GM18868 (cell line): ENCODE measurements around the gene CLDN4.
"Not testable (repeated sequence)": the region's sequence is repeated elsewhere in the genome, so short reads cannot be mapped to it uniquely, and the experiment has no call there.

ENCODE experiments used
- ATAC-seq: cut with Tn5 transposase; IDR thresholded peaks from one replicate; pipeline ENCODE4 v1.9.1; 2021; ENCODE audit warnings: mild to moderate bottlenecking, moderate library complexity; ENCODE audit not compliant: unreplicated experiment

The CLDN4 gene, protein sequence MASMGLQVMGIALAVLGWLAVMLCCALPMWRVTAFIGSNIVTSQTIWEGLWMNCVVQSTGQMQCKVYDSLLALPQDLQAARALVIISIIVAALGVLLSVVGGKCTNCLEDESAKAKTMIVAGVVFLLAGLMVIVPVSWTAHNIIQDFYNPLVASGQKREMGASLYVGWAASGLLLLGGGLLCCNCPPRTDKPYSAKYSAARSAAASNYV

DNA sequence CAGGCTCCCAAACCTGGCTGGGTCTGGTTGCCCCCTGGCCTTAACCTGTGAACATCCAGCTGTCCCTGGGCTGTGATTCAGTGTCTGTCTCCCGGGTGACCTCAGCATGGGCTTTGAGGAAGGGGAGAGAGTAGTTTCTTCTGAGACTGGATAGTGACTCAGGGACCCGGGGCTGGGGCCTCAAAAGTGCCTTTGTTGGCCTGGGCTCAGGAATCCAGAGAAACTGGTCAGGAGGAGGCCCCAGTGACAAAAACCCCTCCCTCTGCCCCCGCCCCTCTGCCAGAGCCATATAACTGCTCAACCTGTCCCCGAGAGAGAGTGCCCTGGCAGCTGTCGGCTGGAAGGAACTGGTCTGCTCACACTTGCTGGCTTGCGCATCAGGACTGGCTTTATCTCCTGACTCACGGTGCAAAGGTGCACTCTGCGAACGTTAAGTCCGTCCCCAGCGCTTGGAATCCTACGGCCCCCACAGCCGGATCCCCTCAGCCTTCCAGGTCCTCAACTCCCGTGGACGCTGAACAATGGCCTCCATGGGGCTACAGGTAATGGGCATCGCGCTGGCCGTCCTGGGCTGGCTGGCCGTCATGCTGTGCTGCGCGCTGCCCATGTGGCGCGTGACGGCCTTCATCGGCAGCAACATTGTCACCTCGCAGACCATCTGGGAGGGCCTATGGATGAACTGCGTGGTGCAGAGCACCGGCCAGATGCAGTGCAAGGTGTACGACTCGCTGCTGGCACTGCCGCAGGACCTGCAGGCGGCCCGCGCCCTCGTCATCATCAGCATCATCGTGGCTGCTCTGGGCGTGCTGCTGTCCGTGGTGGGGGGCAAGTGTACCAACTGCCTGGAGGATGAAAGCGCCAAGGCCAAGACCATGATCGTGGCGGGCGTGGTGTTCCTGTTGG is at the start of gene CLDN4:
Gene CLDN4 (plus strand): TSS at position 316 of the 903 bp plus-strand sequence. CDS start 206 bp downstream, at position 522.
- ATAC-seq: no peak

DNA sequence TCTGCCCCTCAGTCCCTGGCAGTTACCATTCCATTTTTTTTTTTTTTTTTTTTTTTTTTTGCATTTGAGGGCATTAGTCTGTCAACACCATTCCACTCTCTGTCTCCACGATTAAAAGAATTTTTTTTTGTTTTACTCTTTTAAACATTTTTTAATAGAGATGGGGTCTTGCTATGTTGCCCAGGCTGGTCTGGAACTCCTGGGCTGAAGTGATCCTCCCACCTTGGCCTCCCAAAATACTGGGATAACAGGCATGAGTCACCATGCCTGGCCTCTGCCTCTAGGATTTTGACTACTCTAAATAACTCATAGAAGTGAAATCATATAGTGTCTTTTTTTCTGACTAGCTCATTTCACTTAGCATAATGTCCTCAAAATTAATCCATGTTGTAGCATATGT is 44.2 kb upstream of the CLDN4 start:
- ATAC-seq: no peak

DNA sequence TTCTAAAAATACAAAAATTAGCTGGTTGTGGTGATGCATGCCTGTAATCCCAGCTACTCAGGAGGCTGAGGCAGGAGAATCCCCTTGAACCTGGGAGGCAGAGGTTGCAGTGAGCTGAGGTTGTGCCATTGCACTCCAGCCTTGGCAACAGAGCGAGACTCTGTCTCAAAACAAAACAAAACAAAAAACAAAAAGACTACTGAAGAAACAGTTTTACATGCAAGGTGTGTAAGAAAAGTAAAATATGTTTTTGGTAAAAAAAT is 43.1 kb upstream of the CLDN4 start:
- not testable (repeated sequence) for ATAC-seq

DNA sequence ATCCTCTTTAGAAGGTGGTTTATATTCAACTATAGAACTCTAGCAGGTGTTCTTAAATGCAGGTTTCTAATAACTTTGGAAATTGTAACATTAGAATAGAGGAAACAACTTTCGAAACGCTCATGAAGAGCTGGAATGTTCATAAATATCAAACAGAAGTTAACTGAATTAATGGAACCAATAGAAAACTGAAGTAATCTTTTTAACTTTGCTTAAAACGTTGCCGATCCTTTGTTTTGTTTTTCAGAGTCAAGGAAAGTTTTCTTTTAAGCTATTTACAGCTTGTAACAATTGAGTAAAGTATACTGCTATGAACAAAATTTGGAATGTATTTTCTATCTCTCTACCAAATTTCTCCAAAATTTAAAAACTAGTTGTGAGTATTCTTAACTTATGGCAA is 41.7 kb upstream of the CLDN4 start:
- no peak for ATAC-seq

DNA sequence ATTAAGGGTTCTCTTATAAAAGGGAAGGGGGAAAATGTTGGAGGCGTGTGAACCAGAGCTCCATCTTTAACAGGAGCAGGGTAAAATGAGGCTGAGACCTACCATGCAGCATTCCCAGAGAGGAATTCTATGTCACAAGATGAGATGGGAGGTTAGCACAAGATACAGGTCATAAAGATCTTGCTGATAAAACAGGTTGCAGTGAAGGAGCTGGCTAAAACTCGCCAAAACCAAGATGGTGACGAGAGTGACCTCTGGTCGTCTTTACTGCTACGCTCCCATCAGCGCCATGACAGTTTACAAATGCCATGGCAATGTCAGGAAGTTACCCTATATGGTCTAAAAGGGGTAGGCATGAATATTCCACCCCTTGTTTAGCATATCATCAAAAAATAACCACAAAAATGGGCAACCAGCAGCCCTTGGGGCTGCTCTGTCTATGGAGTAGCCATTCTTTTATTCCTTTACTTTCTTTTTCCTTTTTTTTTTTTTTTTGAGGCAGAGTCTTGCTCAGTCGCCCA is 39.6 kb upstream of the CLDN4 start:
- ATAC-seq: not testable (repeated sequence)

DNA sequence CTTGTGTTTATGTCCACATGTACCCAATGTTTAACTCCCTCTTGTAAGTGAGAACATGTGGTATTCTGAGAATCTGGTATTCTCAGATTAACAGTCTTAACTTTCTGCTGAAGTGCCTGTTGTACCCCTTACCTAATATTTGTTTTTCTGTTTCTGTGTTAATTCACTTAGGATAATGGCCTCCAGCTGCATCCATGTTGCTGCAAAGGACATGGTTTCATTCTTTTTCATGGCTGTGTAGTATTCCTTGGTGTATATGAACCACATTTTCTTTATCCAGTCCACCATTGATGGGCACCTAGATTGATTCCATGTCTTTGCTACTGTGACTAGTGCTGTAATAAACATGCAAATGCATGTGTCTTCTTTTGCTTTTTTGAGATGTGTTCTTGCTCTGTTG is 35.6 kb upstream of the CLDN4 start:
- ATAC-seq: not testable (repeated sequence)

DNA sequence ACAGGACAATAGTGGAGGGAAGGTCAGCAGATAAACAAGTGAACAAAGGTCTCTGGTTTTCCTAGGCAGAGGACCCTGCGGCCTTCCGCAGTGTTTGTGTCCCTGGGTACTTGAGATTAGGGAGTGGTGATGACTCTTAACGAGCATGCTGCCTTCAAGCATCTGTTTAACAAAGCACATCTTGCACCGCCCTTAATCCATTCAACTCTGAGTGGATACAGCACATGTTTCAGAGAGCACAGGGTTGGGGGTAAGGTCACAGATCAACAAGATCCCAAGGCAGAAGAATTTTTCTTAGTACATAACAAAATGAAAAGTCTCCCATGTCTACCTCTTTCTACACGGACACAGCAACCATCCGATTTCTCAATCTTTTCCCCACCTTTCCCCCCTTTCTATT is 34.1 kb upstream of the CLDN4 start:
- not testable (repeated sequence) for ATAC-seq

DNA sequence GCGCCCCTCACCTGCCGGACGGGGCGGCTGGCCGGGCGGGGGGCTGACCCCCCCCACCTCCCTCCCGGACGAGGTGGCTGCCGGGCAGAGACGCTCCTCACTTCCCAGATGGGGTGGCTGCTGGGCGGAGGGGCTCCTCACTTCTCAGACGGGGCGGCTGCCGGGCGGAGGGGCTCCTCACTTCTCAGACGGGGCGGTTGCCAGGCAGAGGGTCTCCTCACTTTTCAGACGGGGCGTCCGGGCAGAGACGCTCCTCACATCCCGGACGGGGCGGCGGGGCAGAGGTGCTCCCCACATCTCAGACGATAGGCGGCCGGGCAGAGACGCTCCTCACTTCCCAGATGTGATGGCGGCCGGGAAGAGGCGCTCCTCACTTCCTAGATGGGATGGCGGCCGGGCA is 33.6 kb upstream of the CLDN4 start:
- ATAC-seq: not testable (repeated sequence)

DNA sequence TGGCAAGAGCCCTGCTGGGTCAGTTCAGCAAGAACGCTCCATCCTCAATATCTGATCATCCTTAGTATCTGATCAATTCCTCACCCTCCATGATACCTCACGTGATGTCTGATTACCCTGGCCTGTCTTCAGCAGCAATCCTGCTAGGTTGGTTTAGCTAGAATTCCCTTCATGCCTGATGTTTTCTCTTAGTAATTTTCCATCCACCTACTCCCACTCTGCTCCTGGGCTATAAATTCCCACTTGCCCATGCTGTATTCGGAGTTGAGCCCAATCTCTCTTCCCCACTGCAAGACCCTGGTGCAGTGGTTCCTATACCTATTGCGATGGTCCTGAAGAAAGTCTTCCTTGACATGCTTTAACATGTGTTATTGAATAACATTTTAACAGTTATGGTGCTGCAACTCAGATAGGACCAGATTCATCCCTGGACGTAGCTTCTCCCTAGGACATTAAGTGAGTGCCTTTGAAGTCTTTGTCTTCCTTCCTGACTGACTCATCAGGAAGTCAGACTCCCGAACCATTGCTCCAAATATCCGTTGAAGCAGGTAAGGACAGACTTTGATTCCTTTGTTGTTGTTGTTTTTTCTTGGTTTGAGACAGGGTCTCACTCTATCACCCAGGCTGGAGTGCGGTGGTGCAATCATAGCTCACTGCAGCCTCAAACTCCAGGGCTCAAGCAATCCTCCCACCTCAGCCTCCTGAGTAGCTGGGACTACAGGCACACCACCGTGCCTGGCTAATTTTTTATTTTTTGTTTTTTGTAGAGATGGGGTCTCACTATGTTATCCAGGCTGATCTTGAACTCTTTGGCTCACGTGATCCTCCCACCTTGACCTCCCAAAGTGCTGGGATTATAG is 31.3 kb upstream of the CLDN4 start:
- ATAC-seq: no peak

DNA sequence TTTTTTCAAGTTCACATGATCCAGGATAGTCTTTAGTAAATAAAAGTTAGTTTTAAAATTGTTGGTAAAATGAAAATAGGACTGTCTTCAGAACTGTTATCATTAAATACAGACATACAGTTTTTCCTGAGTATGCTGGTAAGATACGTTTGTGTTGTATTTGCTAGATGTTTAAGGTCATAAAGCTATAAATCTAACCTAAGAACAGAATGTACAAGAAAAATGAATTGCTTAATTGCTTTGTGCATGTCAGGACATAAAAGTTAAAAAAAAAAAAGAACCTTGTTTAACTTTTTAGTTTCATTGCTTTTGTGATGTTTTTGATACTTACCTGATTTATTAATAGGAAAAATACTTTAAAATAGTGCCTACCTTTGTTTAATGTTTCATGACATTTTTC is 29.2 kb upstream of the CLDN4 start:
- no peak for ATAC-seq

DNA sequence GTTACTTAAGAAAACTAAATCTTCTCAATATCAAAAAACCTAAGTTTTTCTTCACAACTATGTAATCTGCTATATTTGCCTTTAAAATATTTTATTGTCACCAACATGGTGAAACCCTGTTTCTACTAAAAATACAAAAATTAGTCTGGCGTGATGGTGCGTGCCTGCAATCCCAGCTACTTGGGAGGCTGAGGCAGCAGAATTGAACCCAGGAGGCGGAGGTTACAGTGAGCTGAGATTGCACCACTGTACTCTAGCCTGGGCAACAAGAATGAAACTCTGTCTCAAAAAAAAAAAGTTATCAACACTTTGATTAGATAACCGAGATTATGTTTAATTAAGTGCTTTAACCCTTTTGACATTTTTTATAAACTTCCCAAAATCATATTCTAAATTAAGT is 28.3 kb upstream of the CLDN4 start:
- ATAC-seq: no peak

DNA sequence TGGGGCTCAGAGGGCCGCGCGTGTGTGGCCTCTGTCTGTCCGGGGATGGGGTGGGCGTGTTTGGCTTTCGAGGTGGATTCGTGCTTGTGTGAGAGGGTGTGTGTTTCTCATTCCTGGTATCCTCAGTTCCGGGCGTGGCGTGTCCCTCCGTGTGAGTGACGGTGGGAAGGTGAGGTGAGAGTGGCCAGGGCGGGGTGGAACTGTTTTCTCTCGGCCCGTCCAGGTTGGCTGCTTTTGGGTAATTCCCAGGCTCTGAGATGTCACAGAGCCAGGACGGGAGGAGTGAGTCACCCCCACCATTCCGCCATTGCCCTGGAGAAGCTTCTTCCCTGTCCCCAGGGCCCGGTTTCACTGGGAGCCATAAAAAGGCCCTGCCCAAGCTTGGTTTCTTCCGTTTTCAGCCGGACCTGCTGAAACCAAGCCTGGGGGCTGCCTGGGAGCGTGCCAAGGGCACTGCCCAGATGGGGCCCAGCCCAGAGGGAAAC is 21.3 kb upstream of the CLDN4 start:
- no peak for ATAC-seq

DNA sequence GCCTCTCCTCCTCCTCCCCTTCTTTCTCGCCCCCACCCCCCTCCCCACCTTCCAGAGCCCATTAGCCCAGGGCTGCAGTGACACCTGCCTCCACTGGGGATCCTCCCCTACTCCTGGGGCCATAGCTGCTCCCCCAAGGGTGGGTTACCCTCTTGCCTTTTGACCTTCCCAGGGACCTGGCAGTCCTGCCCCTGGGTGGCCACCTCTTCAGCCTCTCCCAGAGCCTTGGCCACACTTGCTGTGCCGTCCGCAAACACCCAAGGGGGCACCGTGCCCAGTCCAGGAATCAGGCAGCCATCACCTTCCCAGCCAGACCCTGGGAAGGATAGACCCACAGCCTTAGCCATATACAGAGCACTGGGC is 19.8 kb upstream of the CLDN4 start:
- ATAC-seq: no peak

DNA sequence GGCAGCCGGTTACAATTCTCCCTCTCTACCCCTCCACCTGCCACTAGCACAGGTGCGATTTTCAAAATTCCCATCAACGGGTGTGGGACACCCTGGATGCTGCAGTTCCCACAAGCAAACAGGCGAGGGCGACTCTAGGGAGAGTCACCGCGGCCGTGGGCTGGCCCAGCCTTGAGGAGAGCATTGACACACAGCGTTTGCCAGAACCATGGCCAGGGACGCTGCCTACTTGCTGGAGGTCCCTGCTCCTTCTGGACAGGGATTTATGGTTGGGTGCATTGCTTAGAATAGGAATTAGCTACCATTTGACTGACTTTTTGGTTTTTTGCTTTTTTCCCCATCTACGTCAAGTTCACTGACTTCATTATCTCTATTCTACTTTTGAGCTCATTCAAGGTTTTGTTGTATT is 19.0 kb upstream of the CLDN4 start:
- no peak for ATAC-seq

DNA sequence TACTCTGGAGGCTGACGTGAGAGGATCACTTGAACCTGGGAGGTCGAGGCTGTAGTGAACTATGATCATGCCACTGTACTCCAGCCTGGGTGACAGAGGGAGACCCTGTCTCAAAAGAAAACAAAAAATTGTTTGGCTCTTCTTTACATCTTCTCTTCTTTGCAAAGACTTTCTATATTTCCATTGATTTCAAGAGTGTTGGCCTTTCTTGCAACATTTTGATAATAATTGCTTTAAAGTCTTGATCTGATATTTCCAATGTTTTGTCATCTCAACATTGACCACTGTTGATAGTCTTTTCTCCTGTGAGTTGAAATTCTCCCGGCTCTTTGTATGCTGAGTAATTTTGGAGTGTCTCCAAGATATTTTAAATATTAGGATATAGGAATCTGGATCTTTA is 17.8 kb upstream of the CLDN4 start:
- ATAC-seq: no peak

DNA sequence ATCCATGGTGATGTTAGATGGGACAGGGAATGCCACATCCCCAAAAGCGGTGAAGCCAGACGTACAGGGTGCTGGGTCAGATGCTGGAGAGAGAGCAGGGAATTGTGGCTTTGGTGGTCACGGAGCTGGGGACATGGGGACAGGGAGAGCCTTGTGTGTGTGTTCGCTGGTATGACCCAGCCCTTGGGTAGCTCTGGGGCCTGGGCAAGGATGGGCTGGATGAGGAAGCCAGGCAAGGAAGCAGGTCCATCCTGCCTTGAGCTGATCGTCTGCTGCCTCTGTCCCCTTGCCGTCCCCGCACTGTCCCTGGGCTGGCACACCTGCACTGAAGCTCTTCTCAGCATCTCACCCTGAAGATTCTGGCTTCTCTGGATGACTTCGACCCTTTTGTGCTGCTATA is 15.4 kb upstream of the CLDN4 start:
- ATAC-seq: no peak

DNA sequence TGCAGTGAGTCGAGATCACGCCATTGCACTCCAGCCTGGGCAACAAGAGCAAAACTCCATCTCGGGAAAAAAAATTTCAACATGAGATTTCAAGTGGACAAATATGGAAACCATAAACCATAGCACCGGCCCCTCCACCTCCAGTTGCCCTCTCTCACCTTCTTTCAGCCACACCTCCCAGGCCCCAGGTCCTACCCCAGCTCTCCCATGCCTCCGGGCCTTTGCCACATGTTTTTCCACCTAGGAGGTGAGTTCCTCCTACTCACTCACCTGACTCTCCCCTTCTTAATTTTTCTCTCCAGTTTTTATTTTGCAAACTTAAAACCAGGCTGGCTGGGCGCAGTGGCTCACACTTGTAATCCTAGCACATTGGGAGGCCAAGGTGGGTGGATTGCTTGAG is 13.7 kb upstream of the CLDN4 start:
- no peak for ATAC-seq

DNA sequence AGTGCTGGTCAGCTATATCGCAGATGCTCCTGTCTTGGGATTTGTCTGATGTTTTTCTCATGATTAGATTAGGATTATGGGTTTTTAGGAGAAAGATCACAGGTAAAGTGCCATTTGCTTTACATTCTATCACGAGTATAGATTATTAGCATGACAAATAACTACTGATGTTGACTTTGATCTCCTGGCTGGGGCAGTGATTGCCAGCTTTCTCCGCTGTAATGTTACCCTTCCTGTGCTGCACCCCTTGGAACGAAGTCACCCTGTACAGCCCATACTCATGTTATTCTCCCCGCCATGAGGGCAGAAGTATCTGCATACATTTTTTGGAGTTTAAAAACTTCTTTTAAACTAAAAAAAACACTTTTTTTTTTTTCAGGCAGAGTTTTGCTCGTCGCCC is 10.8 kb upstream of the CLDN4 start:
- ATAC-seq: no peak

DNA sequence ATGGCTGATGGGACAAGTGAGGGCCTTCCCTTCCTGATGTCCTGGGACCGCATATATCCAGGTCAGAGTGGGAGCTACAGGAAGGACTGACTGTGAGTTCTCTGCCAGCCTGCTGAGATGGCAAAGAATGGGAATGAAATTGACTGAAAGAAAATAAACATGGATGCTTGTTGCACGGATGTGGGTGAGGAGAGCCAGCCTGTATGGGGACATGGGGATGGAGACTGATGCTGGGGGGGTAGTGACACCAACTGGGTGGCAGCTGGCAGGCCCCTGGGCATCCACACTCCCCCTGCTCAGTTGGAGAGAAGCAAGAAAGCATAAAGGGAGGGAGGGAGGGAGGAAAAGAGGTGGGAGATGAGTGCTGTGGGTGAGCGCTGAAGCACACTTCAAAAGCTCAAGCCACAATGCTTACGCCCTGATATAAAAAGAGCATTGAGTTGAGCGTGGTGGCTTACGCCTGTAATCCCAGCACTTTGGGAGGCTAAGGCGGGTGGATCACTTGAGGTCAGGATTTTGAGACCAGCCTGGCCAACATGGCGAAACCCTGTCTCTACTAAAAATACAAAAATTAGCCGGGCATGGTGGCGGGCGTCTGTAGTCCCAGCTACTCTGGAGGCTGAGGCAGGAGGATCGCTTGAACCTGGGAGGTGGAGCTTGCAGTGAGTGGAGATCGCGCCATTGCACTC is 9.1 kb upstream of the CLDN4 start:
- not testable (repeated sequence) for ATAC-seq

DNA sequence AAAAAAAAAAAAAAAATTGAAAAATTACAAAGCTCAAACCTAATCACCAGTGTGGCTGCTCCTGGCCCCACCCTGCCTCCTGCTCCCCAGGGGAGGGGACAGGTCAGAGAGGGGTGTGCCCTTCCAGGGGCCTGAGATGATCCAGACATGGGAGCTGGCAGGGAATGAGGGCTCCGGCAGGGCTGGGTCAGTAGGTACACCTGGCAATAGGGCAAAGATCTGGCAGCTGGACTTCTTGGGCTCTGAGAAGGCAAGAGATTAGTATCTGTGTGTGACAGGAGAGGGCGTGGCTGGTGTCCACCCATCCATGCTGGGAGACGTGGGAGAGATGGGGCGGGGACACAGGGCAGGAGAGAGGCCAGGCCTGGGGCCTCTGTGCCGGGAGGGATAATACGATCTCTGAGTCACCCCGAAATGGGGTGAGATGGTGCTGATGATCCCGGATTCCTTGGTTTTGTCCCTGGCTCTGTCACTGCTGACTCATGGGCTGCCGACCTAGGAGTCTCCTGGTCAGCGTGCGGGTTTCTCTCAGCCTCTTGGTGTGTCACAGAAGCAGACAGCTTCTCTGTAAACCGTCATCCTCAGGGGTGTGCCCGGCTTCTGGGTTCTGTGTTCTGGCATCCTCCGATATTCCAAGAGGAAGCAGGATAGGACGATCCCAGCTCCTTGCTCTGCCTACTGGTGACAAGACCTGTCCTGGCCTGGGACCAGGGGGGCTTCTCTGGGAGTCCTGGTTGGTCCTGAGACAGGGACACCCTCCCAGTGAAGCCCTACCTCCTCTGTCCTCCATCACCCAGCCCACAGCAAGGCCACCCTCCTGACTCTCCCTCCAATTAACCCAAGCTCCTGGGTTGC is 8.2 kb upstream of the CLDN4 start:
- no peak for ATAC-seq
